Vagina (tissue), 1 donor: ENCODE results near the gene DDIAS. TPM values are rescaled to one million over a fixed set of nuclear protein-coding genes. Genes with fewer than 3 reads are reported as not detected.

Experiments used
- total RNA-seq: library from RNA; depleted of rRNA; stranded (reverse); fragments of >200 nt; gene quantifications from one replicate; pipeline ENCODE4 v1.2.3, GENCODE V29; 2016

Gene DDIAS
- total RNA-seq, 1 donor from 2014 or later = 1.5 TPM

Other genes with a start within 250 kb of the DDIAS start
- gene FAM181B, start 167.9 kb upstream of the DDIAS start, total RNA-seq = 0.49 TPM
- gene PRCP, start 1.3 kb upstream of the DDIAS start, total RNA-seq = 79.3 TPM
- 10.8 TPM for gene RAB30, start 170.2 kb downstream of the DDIAS start, total RNA-seq